HepG2 (cell line): ENCODE data around the gene CLPX.

ENCODE experiments used
- BCL6 ChIP-seq: IDR thresholded peaks from 2 replicates; pipeline ENCODE4 v1.6.1; 2016; ENCODE audit warnings: missing genetic modification reagents, missing compliant biosample characterization
- CTCF ChIP-seq: sonication (generic); formaldehyde crosslinking; IDR thresholded peaks from 2 replicates; pipeline ENCODE4 v1.5.0; 2020; ENCODE audit warnings: mild to moderate bottlenecking, missing genetic modification reagents, moderate library complexity
- FOSL1 ChIP-seq: sonication (generic); formaldehyde crosslinking; IDR thresholded peaks from 2 replicates; pipeline ENCODE4 v1.9.0; 2021; ENCODE audit warnings: missing genetic modification reagents, borderline replicate concordance
- GABPA ChIP-seq, 2 experiments: IDR thresholded peaks; 2 replicates each; pipeline ENCODE4 v1.6.1; 2011 to 2016; ENCODE audit warnings: low read depth in 2 of 2, low read length in 1 of 2, missing biosample characterization in 1 of 2, missing genetic modification characterization in 1 of 2
- MEF2D ChIP-seq: sonication (generic); formaldehyde crosslinking; IDR thresholded peaks from 2 replicates; pipeline ENCODE4 v1.5.1; 2020; ENCODE audit warnings: mild to moderate bottlenecking, missing genetic modification reagents
- NR2C2 ChIP-seq: sonication (generic); formaldehyde crosslinking; IDR thresholded peaks from 2 replicates; pipeline ENCODE4 v1.4.0; 2020; ENCODE audit warnings: missing genetic modification reagents, mild to moderate bottlenecking, moderate library complexity, borderline replicate concordance
- SNRNP70 ChIP-seq: fragments of 200-400 bp; formaldehyde crosslinking; IDR thresholded peaks from 2 replicates; pipeline ENCODE4 v1.6.1; 2017; ENCODE audit warnings: mild to moderate bottlenecking, low read depth, low read length, moderate library complexity
- TP53 ChIP-seq: sonication (generic); formaldehyde crosslinking; conservative IDR thresholded peaks from 2 replicates; pipeline ENCODE4 v1.4.0; 2020; ENCODE audit warnings: missing genetic modification reagents
- XRCC5 ChIP-seq: fragments of 200-400 bp; formaldehyde crosslinking; optimal IDR thresholded peaks from 2 replicates; pipeline ENCODE3; 2017; ENCODE audit warnings: mild to moderate bottlenecking, low read length

GRCh38 chr15:65206750-65207149 lies 21.6 kb upstream of the CLPX start:
- TF ChIP-seq TP53 (CRISPR knock-in tag) (no peak), XRCC5 (no peak), MEF2D (CRISPR knock-in tag) (no peak), FOSL1 (no peak), BCL6 (CRISPR knock-in tag) (no peak), NR2C2 (no peak), CTCF (no peak), SNRNP70 (no peak), GABPA (IDR thresholded peaks at IDR 0.05; ENCODE audit: low read depth, low read length) (no peak), GABPA (CRISPR knock-in tag; IDR thresholded peaks at IDR 0.05; ENCODE audit: low read depth) (no peak)
